Cardiac muscle cell (in vitro differentiated cells and primary cell): ENCODE data around the gene FAM181A. TPM values are rescaled to one million over a fixed set of nuclear protein-coding genes. Genes with fewer than 3 reads are reported as not detected.
A peak's percentile ranks its signal among the peaks of the same experiment; 100 is the strongest.

ENCODE experiments used
- DNase-seq, 2 donors: peaks; one replicate each; pipeline versions ENCODE4 v3.0.0 to v3.0.0-alpha.2; 2010 to 2017; ENCODE audit warnings: low read depth in 1 of 2, low spot score in 1 of 2
- H3K27ac ChIP-seq: fragments of 200-600 bp; sonication (generic); 2 replicates; pipeline ENCODE4 v1.5.1; 2016
- H3K27me3 ChIP-seq: fragments of 200-600 bp; sonication (generic); 2 replicates; pipeline ENCODE4 v1.6.0; 2016; ENCODE audit warnings: control low read depth
- H3K36me3 ChIP-seq: fragments of 200-600 bp; sonication (generic); 2 replicates; pipeline ENCODE4 v1.5.1; 2016; ENCODE audit warnings: control low read depth
- H3K4me1 ChIP-seq: fragments of 200-600 bp; sonication (generic); 2 replicates; pipeline ENCODE4 v1.8.1; 2017; ENCODE audit warnings: low read depth, mild to moderate bottlenecking, mixed run types
- H3K4me3 ChIP-seq: fragments of 200-600 bp; sonication (generic); 2 replicates; pipeline ENCODE4 v1.5.1; 2016; ENCODE audit warnings: mild to moderate bottlenecking
- H3K9me3 ChIP-seq: fragments of 200-600 bp; sonication (generic); 2 replicates; pipeline ENCODE4 v1.5.1; 2017; ENCODE audit warnings: low read depth, mild to moderate bottlenecking, control low read depth
- CTCF ChIP-seq: IDR thresholded peaks from 2 replicates; pipeline ENCODE4 v1.5.1; 2012; ENCODE audit warnings: low read depth, mild to moderate bottlenecking, low read length
- polyA plus RNA-seq: library from polyadenylated mRNA; unstranded; fragments of >200 nt; fragmentation: Nextera tagmentation; extraction: Ambion mirVana; gene quantifications from 2 replicates; pipeline ENCODE4 v1.2.1, GENCODE V29; 2016
- total RNA-seq: library from RNA; depleted of rRNA; stranded (reverse); fragments of >200 nt; gene quantifications from 2 replicates; pipeline ENCODE4 v1.2.3, GENCODE V29; 2016

The FAM181A gene
- total and polyA plus RNA-seq, 2 experiments from 2014 or later: not detected

GRCh38 chr14:93892923-93893558 lies 34.1 kb upstream of the FAM181A start:
- Histone ChIP-seq H3K4me1 (peaks cover under 1% of the 10 kb centered on the region), H3K27me3 (no peaks in the 10 kb centered on the region), H3K4me3 (no peak overlapping the region), H3K36me3 (no peaks in the 10 kb centered on the region), H3K27ac (no peak overlapping the region), H3K9me3 (no peaks in the 10 kb centered on the region)
- TF ChIP-seq CTCF: peak; percentile 100
- DNase-seq: peak; percentile 64 to 84

- Histone ChIP-seq H3K27ac (no peak overlapping the region), H3K9me3 (no peaks in the 10 kb centered on the region), H3K36me3 (no peaks in the 10 kb centered on the region), H3K27me3 (no peaks in the 10 kb centered on the region), H3K4me3 (no peak overlapping the region), H3K4me1 (peaks cover 3% of the 10 kb centered on the region)
- DNase-seq: no peak
- TF ChIP-seq CTCF: no peak
These were observed 33.4 kb upstream of the FAM181A start for GRCh38 chr14:93893661-93894261.

GRCh38 chr14:93895023-93895604 lies 32.0 kb upstream of the FAM181A start:
- Histone ChIP-seq H3K36me3 (no peaks in the 10 kb centered on the region), H3K4me1 (peaks cover 3% of the 10 kb centered on the region), H3K4me3 (no peak overlapping the region), H3K9me3 (no peaks in the 10 kb centered on the region), H3K27ac (no peak overlapping the region), H3K27me3 (no peaks in the 10 kb centered on the region)
- TF ChIP-seq CTCF: no peak
- no peak for DNase-seq

- TF ChIP-seq CTCF: no peak
- no peak overlapping the region for H3K27ac ChIP-seq
- peaks cover 3% of the 10 kb centered on the region for H3K4me1 ChIP-seq
- H3K36me3 ChIP-seq: no peaks in the 10 kb centered on the region
- DNase-seq: no peak
- H3K27me3 ChIP-seq: no peaks in the 10 kb centered on the region
- no peak overlapping the region for H3K4me3 ChIP-seq
- H3K9me3 ChIP-seq: no peaks in the 10 kb centered on the region
These were observed 29.7 kb upstream of the FAM181A start for GRCh38 chr14:93897476-93897845.

- no peak for TF ChIP-seq CTCF
- Histone ChIP-seq H3K27me3 (no peaks in the 10 kb centered on the region), H3K27ac (no peak overlapping the region), H3K4me3 (no peak overlapping the region), H3K36me3 (no peaks in the 10 kb centered on the region), H3K4me1 (peaks cover 3% of the 10 kb centered on the region), H3K9me3 (no peaks in the 10 kb centered on the region)
- DNase-seq: no peak
These were observed 29.0 kb upstream of the FAM181A start for GRCh38 chr14:93898081-93898611.
